Brain microvascular endothelial cell (primary cell): ENCODE results near the gene COX4I1.

Experiments used
- DNase-seq: peaks from one replicate; pipeline ENCODE4 v3.0.0-alpha.2; 2020
- H3K27ac ChIP-seq: fragments of 250-450 bp; sonication (Bioruptor Pico); 2 replicates; pipeline ENCODE4 v1.5.1; 2020; ENCODE audit warnings: mild to moderate bottlenecking, moderate library complexity
- H3K27me3 ChIP-seq: fragments of 250-450 bp; sonication (Bioruptor Pico); replicated peaks from 2 replicates; pipeline ENCODE4 v1.5.1; 2020; ENCODE audit warnings: mild to moderate bottlenecking
- H3K36me3 ChIP-seq: fragments of 250-450 bp; sonication (Bioruptor Pico); replicated peaks from 2 replicates; pipeline ENCODE4 v1.5.1; 2020; ENCODE audit warnings: mild to moderate bottlenecking
- H3K4me3 ChIP-seq: 2 replicates; pipeline ENCODE4 v1.5.1; 2011; ENCODE audit warnings: low read depth, mild to moderate bottlenecking, control low read depth, low read length, moderate library complexity
- in situ Hi-C: cut with HindIII; loops from 2 replicates; pipeline ENCODE4 v1.10.0; 2017; ENCODE audit warnings: low sequenced_read_pairs, low pct_ligation_motif_present
- TF ChIP-seq, protein P1 (sequence below): IDR thresholded peaks from 2 replicates; pipeline ENCODE4 v1.5.1; 2011; ENCODE audit warnings: low read depth, mild to moderate bottlenecking, moderate library complexity, low read length, control low read depth, inconsistent platforms; ENCODE audit errors: missing control alignments

The COX4I1 gene

DNA sequence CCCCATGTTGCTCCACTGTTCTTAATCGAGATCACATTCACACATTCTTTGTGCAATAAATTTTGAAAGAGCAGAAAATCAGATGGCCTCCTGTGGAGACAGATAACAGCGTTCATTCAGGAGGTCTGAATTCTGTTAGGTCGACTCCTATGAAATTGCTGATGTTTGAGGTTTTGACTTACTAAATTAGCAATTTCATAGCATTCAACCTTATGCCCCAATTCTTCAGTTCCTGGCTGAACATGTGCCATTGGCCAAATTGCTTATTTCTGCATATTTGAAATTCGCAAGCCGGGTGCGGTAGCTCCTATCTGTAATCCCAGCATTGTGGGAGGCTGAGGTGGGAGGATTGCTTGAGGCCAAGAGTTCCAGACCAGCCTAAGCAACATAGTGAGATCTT is 26.5 kb upstream of the COX4I1 start:
- H3K27me3 ChIP-seq, result no peaks in the 10 kb centered on the region
- DNase-seq, result no peak
- no peak overlapping the region for H3K4me3 ChIP-seq
- in situ Hi-C loops, result no loop called here
- H3K27ac ChIP-seq, result no peak overlapping the region
- TF ChIP-seq, protein P1, sequence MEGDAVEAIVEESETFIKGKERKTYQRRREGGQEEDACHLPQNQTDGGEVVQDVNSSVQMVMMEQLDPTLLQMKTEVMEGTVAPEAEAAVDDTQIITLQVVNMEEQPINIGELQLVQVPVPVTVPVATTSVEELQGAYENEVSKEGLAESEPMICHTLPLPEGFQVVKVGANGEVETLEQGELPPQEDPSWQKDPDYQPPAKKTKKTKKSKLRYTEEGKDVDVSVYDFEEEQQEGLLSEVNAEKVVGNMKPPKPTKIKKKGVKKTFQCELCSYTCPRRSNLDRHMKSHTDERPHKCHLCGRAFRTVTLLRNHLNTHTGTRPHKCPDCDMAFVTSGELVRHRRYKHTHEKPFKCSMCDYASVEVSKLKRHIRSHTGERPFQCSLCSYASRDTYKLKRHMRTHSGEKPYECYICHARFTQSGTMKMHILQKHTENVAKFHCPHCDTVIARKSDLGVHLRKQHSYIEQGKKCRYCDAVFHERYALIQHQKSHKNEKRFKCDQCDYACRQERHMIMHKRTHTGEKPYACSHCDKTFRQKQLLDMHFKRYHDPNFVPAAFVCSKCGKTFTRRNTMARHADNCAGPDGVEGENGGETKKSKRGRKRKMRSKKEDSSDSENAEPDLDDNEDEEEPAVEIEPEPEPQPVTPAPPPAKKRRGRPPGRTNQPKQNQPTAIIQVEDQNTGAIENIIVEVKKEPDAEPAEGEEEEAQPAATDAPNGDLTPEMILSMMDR, result no peak
- peaks cover 3% of the 10 kb centered on the region for H3K36me3 ChIP-seq

DNA sequence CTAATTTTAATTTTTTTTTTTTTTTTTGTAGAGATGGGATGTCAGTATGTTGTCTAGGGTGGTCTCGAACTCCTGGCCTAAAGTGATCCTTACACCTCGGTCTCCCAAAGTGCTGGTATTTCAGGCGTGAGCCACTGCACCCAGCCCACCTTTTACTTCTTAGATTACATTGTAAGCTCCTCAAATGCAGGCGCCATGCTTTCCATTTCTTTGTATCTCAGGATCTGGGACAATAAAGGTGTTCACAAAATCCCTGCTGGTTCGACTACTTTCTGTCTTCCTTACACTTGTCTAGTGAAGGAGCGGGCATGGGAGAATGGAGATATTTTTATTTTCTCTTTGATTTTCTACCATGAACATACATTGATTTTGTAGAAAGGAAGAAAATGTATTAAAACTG is 25.4 kb upstream of the COX4I1 start:
- in situ Hi-C loops, result no loop called here
- no peak overlapping the region for H3K27ac ChIP-seq
- peaks cover 12% of the 10 kb centered on the region for H3K36me3 ChIP-seq
- TF ChIP-seq, protein P1, result no peak
- no peak overlapping the region for H3K4me3 ChIP-seq
- DNase-seq, result no peak
- no peaks in the 10 kb centered on the region for H3K27me3 ChIP-seq

DNA sequence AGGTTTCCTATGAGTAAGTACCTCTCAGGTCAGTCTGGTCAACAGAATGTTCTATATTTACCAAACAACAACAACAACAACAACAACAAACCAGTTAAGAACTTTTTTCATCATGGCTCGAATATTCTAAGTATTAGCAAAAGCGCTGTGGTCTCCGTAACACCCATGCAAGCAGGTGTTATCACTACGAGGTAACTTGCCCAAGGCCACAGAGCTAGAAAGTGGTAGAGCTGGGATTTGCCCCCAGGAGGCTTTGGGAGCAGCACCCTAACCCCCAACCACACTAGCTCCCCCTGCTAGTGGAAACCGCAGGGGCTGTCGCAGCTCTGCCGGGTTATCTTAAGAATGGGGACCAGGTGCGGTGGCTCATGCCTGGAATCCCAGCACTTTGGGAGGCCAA is 24.7 kb upstream of the COX4I1 start:
- TF ChIP-seq, protein P1, result no peak
- Histone ChIP-seq H3K27me3 (no peaks in the 10 kb centered on the region), H3K4me3 (no peak overlapping the region), H3K27ac (no peak overlapping the region), H3K36me3 (peaks cover 17% of the 10 kb centered on the region)
- no peak for DNase-seq
- in situ Hi-C loops, result no loop called here

DNA sequence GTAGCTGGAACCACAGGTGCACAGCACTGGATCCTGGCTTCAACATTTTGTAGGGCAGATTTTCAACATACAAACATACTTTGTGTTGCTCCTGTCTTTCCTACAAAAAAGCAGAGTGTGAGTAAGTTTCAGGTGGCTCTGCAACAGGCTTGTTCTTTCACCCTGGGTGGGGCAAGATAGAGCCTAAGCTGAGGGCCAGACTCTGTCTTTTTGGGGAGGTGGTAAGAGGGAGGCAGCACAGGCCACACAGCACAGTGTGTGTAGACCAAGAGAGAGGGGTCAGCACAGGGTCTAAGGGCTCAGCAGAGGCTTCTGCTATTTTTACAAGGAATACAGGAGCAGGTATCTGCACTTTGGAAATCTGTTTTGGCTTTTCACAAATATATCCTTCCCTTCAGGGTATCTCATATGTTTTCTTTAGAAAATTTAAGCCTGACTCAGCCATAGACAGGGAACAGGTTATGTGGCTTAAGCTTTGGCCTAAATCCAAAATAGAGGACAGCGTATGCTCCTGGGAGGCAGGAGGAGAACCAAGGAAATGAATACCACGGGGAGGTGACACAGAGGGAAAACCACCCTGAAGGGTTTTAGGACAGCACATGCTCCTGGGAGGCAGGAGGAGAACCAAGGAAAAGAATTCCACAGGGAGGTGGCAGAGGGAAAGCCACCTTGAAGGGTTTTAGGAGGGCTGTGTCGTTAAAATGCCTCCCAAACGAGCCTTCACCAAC is 21.7 kb upstream of the COX4I1 start:
- in situ Hi-C loops, result no loop called here
- Histone ChIP-seq H3K27me3 (no peaks in the 10 kb centered on the region), H3K4me3 (no peak overlapping the region), H3K36me3 (peaks cover 31% of the 10 kb centered on the region), H3K27ac (no peak overlapping the region)
- TF ChIP-seq, protein P1, result no peak
- no peak for DNase-seq

DNA sequence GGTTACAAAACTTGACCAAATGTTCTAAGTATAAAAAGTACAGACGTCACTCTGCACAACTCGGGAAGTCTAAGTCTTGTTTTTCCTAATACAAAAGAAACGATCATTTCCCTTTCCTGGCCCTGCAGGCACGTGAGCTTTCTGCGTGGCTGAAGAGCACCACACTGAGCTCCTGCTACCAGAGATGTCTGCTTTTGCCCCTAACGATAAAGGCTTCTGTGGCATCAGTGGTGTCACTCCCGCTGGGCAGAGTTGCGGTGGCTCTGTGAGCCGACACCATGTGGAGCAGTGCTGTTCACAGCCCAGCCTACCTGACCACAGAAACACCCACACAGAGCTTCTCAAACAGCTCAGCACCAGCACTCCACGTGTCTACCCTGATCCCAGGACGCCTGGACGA is 20.6 kb upstream of the COX4I1 start:
- Histone ChIP-seq H3K4me3 (no peak overlapping the region), H3K27me3 (no peaks in the 10 kb centered on the region), H3K36me3 (peaks cover 31% of the 10 kb centered on the region), H3K27ac (no peak overlapping the region)
- in situ Hi-C loops, result no loop called here
- TF ChIP-seq, protein P1, result no peak
- no peak for DNase-seq

DNA sequence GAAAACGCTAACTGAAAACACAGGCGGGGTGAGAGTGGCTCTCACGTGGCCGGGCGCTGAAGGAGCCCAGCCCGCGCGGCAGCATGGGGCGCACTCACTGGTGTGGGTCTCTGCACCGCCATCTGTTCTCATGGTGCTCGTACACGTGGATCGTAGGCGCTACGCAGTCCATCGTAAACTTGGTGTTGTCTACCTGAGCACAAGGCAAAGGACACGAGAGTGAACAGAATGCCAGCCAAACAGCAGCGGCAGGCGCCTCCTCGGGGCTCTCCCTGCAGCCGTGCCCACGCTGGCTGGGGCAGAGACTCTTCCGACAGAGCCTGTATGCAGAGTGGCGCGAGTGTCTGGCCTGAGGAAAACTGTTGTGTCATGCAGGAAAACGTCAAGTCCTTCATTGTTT is 19.2 kb upstream of the COX4I1 start:
- TF ChIP-seq, protein P1, result no peak
- Histone ChIP-seq H3K4me3 (no peak overlapping the region), H3K36me3 (peaks cover 36% of the 10 kb centered on the region), H3K27me3 (no peaks in the 10 kb centered on the region), H3K27ac (no peak overlapping the region)
- DNase-seq, result no peak
- in situ Hi-C loops, result no loop called here
